GM06990 (cell line): ENCODE data around the gene UGGT1.

Experiments
- DNase-seq: peaks from one replicate; pipeline ENCODE4 v3.0.0-alpha.2; 2011; ENCODE audit not compliant: insufficient read length; ENCODE audit errors: extremely low read depth
- H3K27me3 ChIP-seq: replicated peaks from 2 replicates; pipeline ENCODE4 v1.6.0; 2011; ENCODE audit warnings: low read length; ENCODE audit not compliant: control insufficient read depth, insufficient read depth
- H3K36me3 ChIP-seq: 2 replicates; pipeline ENCODE4 v1.5.1; 2011; ENCODE audit warnings: low read length; ENCODE audit not compliant: control insufficient read depth, insufficient read depth
- H3K4me3 ChIP-seq: replicated peaks from 2 replicates; pipeline ENCODE4 v1.5.1; 2011; ENCODE audit warnings: low read depth, mild to moderate bottlenecking, control low read depth, low read length
- TF ChIP-seq, protein P1 (sequence below): IDR thresholded peaks from 2 replicates; pipeline ENCODE4 v1.5.1; 2011; ENCODE audit warnings: low read length, control low read depth, mild to moderate bottlenecking, inconsistent platforms; ENCODE audit not compliant: insufficient read depth, poor library complexity, severe bottlenecking

UGGT1 gene

DNA sequence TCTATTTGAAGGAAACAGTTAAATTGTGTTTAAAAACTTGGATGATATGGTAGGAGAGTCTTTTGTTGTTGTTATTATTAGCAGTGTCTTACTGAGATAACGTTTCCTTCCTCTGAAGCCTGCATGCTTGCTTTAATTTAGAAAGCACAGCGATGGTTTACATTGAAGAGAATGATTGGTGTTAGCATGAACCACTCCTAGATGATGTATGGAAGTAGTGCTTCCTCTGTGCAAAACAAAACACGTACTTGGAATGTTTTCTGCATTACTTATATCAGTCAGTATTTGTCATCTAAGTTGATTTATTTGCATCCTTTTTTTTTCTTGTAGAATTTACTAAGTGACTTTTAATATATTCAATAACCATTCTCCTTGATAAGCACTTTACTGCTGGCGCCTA lies 89.0 kb downstream of the UGGT1 start:
- TF ChIP-seq, protein P1, sequence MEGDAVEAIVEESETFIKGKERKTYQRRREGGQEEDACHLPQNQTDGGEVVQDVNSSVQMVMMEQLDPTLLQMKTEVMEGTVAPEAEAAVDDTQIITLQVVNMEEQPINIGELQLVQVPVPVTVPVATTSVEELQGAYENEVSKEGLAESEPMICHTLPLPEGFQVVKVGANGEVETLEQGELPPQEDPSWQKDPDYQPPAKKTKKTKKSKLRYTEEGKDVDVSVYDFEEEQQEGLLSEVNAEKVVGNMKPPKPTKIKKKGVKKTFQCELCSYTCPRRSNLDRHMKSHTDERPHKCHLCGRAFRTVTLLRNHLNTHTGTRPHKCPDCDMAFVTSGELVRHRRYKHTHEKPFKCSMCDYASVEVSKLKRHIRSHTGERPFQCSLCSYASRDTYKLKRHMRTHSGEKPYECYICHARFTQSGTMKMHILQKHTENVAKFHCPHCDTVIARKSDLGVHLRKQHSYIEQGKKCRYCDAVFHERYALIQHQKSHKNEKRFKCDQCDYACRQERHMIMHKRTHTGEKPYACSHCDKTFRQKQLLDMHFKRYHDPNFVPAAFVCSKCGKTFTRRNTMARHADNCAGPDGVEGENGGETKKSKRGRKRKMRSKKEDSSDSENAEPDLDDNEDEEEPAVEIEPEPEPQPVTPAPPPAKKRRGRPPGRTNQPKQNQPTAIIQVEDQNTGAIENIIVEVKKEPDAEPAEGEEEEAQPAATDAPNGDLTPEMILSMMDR, result no peak
- DNase-seq, result no peak
- Histone ChIP-seq H3K4me3 (no peak overlapping the region), H3K27me3 (no peaks in the 10 kb centered on the region), H3K36me3 (peaks cover 31% of the 10 kb centered on the region)

DNA sequence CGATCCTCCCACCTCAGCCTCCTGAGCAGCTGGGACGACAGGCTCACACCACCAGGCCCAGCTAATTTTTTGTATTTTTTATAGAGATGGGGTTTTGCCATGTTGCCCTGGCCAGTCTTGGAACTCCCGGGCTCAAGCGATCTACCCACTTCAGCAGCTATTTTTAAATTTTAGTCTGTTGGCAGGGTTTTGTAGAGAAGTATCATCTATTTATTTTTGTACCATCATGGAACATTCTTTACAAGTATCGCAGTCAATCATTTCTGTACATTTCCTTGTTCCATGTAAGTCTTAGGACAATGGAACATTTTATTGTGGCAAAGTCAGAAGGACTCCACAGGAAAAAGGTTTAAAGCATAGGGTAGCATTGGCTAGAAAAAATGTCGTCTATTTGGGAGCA lies 94.6 kb downstream of the UGGT1 start:
- H3K36me3 ChIP-seq, result peaks cover 17% of the 10 kb centered on the region
- TF ChIP-seq, protein P1, result no peak
- no peaks in the 10 kb centered on the region for H3K27me3 ChIP-seq
- no peak for DNase-seq
- H3K4me3 ChIP-seq, result no peak overlapping the region

DNA sequence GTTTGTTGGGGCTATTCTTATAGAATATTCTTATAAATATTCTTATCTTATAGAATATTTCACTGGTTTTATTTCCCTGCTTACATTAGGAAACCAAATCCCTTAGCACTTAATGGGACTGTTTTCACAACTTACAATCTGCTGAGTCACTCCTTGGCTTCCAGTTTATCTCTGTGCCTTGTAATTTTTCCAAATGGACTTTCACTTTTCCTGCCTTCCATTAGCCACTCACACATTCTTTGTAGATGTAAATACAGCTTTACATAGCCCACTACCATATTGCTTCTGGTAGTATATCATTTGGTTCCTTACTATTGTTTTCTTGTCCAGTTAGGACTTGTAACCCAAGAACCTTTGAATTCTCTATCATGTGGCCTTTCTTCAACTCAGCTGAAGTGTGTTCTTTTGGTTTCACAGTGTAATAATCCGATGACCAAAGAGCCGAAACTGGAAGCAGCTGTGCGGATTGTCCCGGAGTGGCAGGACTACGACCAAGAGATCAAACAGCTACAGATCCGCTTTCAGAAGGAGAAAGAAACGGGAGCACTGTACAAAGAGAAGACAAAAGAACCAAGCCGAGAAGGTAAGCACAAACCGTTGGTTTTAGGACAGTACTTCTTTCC lies 96.1 kb downstream of the UGGT1 start:
- DNase-seq, result no peak
- H3K36me3 ChIP-seq, result peaks cover 19% of the 10 kb centered on the region
- H3K4me3 ChIP-seq, result no peak overlapping the region
- no peaks in the 10 kb centered on the region for H3K27me3 ChIP-seq
- TF ChIP-seq, protein P1, result no peak

DNA sequence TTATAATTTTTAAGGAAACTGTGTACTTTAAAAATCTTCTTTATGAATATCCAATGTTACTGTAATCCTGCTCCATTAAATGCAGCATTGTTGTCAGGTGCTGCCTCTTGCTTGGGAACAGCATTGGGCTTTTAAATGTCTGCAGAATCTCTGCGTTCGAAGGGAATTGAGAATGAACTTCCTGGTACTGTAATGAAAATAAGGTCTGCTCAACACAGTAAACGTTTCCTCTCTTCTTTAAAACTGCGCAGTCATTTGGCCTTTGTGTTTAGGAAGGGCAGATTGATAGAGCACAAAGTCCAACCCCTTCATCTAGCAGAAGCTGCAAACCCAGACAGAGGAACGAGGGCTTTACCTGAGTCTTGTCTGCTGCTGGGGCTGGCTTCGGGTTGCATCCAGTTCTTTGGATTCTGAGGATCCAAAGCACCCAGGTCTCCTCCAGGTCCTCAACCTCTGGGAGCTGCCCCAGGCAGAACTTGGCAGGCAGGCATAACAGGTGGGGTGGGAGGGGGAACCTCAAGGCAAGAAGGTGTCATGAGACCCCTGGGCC lies 104.5 kb downstream of the UGGT1 start:
- no peak for DNase-seq

DNA sequence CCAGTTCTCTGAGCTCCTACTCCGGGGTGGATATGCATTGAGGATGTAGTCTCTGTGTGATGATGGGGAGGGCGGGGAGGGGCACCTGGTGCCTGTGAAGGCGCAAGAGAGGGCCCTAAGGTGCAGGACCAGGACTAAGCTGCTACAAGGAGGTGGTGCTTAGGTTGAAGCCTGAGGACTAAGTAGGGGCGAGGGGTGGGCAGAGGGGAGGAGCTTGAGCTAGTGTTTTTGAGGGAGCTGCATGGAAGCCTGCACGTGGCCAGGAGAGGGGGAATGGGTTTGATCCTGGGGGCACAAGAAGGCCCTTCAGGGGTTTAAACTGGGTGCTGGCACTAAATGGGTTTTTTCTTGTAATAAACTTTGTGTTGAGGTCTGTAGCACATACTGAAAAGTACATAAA lies 105.0 kb downstream of the UGGT1 start:
- TF ChIP-seq, protein P1, result no peak
- no peaks in the 10 kb centered on the region for H3K27me3 ChIP-seq
- peaks cover 3% of the 10 kb centered on the region for H3K36me3 ChIP-seq
- no peak for DNase-seq
- no peak overlapping the region for H3K4me3 ChIP-seq

More for the DNA sequence above, 104.5 kb downstream of the UGGT1 start:
- Histone ChIP-seq H3K36me3 (peaks cover 7% of the 10 kb centered on the region), H3K27me3 (no peaks in the 10 kb centered on the region), H3K4me3 (no peak overlapping the region)
- TF ChIP-seq, protein P1, result no peak
